ENCODE data around the gene CD33. TPM values are rescaled to one million over a fixed set of nuclear protein-coding genes. Genes with fewer than 3 reads are reported as not detected.

CD33 gene
- total RNA-seq, 1 experiment from 2014 or later: 0.35 TPM

GRCh38 chr19:51198641-51199040 lies 26.2 kb upstream of the CD33 start:
- Histone ChIP-seq H4K20me1 (ENCODE audit: control insufficient read depth, insufficient read depth, insufficient read length) (no peaks in the 10 kb centered on the region), H3K56ac (ENCODE audit: insufficient read length, low read depth, low read length) (no peak overlapping the region), H2BK5ac (ENCODE audit: insufficient read length, low read length) (no peak overlapping the region), H3K14ac (ENCODE audit: insufficient read depth, low read length) (no peak overlapping the region), H4K91ac (ENCODE audit: insufficient read length, low read depth, low read length) (no peak overlapping the region), H3K18ac (ENCODE audit: insufficient read length, low read depth, low read length) (no peak overlapping the region), H3K27ac (ENCODE audit: insufficient read length, low read depth, low read length) (no peak overlapping the region), H3K4ac (ENCODE audit: low read depth, low read length) (no peak overlapping the region), H3K27me3 (ENCODE audit: insufficient read depth, low read length) (no peaks in the 10 kb centered on the region), H4K8ac (replicated peaks; ENCODE audit: insufficient read length, low read depth, low read length) (no peak overlapping the region), H2BK120ac (ENCODE audit: low read depth, low read length, poor library complexity, severe bottlenecking) (no peak overlapping the region), H2AFZ (ENCODE audit: low read length) (no peak overlapping the region), H3K4me1 (ENCODE audit: insufficient read depth, low read length) (no peaks in the 10 kb centered on the region), H2BK20ac (ENCODE audit: low read depth, low read length, poor library complexity, severe bottlenecking) (no peak overlapping the region), H3K79me1 (ENCODE audit: insufficient read depth, low read depth, low read length, poor library complexity, severe bottlenecking) (no peaks in the 10 kb centered on the region), H2BK12ac (ENCODE audit: insufficient read length, low read depth, low read length) (no peak overlapping the region), H3K4me2 (ENCODE audit: insufficient read depth, insufficient read length, low read length) (no peak overlapping the region), H3K23ac (ENCODE audit: insufficient read length, low read depth, low read length) (no peak overlapping the region), H3K9me3 (ENCODE audit: control insufficient read depth, low read depth, low read length) (no peaks in the 10 kb centered on the region), H3K9ac (ENCODE audit: extremely low read depth, insufficient read length, low read length) (no peak overlapping the region), H2AK5ac (ENCODE audit: insufficient read length, low read length) (no peak overlapping the region), H3T11ph (ENCODE audit: low read length) (no peak overlapping the region), H2BK15ac (ENCODE audit: low read depth, low read length) (no peak overlapping the region), H3K23me2 (ENCODE audit: insufficient read length, low read depth, low read length, poor library complexity, severe bottlenecking) (peaks cover 3% of the 10 kb centered on the region), H4K5ac (ENCODE audit: insufficient read length, low read depth, low read length) (no peak overlapping the region), H3K79me2 (ENCODE audit: insufficient read depth, low read length) (no peaks in the 10 kb centered on the region)
- no peak for DNase-seq
- TF ChIP-seq CTCF (conservative IDR thresholded peaks at IDR 0.05): no peak
- Mint-ChIP-seq H3K27me3 (ENCODE audit: low read depth) (peaks cover 23% of the 10 kb centered on the region), H3K27ac (no peak overlapping the region; a peak in 2 of 7 replicates), H3K36me3 (ENCODE audit: insufficient read depth in 1 of 3, low read depth in 3 of 3) (no peaks in the 10 kb centered on the region; a peak in 1 of 7 replicates), H3K9me3 (peaks cover 0 to 79% of the 10 kb centered on the region in 2 experiments; a peak in 4 of 5 replicates), H3K4me1 (no peaks in the 10 kb centered on the region), H3K4me3 (no peak overlapping the region)
- no CpG with 5 or more reads among the region's 9 CpGs for WGBS (ENCODE audit: extremely low coverage, insufficient read length, low lambda C conversion rate)

Data from H9 (cell line).